Tibial nerve (tissue), 4 donors: Measurements from ENCODE around the gene RAD1.

ENCODE experiments used
- CTCF ChIP-seq, 5 experiments: fragments of 200-600 bp in 3 of 5; fragments of 450-650 bp in 2 of 5; sonication (generic) in 3 of 5; IDR thresholded peaks; one replicate each; pipeline ENCODE4 v1.5.1; 2016 to 2019; ENCODE audit warnings: antibody characterized with exemption in 5 of 5, mild to moderate bottlenecking in 3 of 5, moderate library complexity in 2 of 5
- EP300 ChIP-seq, 2 donors: sonication (generic); formaldehyde crosslinking; IDR thresholded peaks; one replicate each; pipeline ENCODE4 v1.6.1; 2017; ENCODE audit warnings: antibody characterized with exemption in 2 of 2, mild to moderate bottlenecking in 1 of 2
- POLR2A ChIP-seq, 2 donors: fragments of 450-650 bp; IDR thresholded peaks; one replicate each; pipeline ENCODE4 v1.6.1; 2017; ENCODE audit warnings: antibody characterized with exemption in 2 of 2, mild to moderate bottlenecking in 2 of 2, moderate library complexity in 2 of 2

- TF ChIP-seq CTCF (IDR thresholded peaks at IDR 0.05), result no peak
- TF ChIP-seq EP300 (IDR thresholded peaks at IDR 0.05), result no peak
- no peak for TF ChIP-seq POLR2A (IDR thresholded peaks at IDR 0.05)
Measured at GRCh38 chr5:34923694-34924461, 8.6 kb upstream of the RAD1 start.
